Common myeloid progenitor, CD34-positive (primary cell): Measurements from ENCODE around the gene SNRNP27.

Source experiments
- CTCF ChIA-PET: fragments of 350-600 bp; sonication (Branson Sonifier 250); formaldehyde crosslinking; loops from one replicate; lab custom pipeline; 2021; ENCODE audit warnings: antibody characterized with exemption; lab: Charles Lee
- POLR2A ChIA-PET: fragments of 350-600 bp; sonication (Branson Sonifier 250); formaldehyde crosslinking; loops from one replicate; lab custom pipeline; 2021; ENCODE audit warnings: antibody characterized with exemption; lab: Charles Lee
- DNase-seq, 3 donors: peaks; one replicate each; pipeline versions ENCODE4 v3.0.0 to v3.0.0-alpha.2; 2013
- H3K27ac ChIP-seq, 2 experiments: 1 replicate in 1 of 2; 2 replicates in 1 of 2; pipeline ENCODE4 v1.7.0; 2013; ENCODE audit warnings: inconsistent platforms in 2 of 2, low read length in 2 of 2, mild to moderate bottlenecking in 2 of 2, low read depth in 1 of 2, moderate library complexity in 1 of 2; ENCODE audit not compliant: severe bottlenecking in 2 of 2, insufficient read depth in 1 of 2, poor library complexity in 1 of 2
- H3K27me3 ChIP-seq, 5 experiments: replicated peaks in 2 of 5; 1 replicate in 3 of 5; 2 replicates in 2 of 5; pipeline versions ENCODE4 v1.6.1 to v1.7.0; 2013; ENCODE audit warnings: low read length in 4 of 5, mild to moderate bottlenecking in 2 of 5, moderate library complexity in 2 of 5, inconsistent platforms in 1 of 5; ENCODE audit not compliant: insufficient read depth in 5 of 5, control insufficient read depth in 4 of 5
- H3K36me3 ChIP-seq, 4 experiments: 1 replicate in 2 of 4; 2 replicates in 2 of 4; pipeline versions ENCODE4 v1.6.1 to v1.7.0; 2013; ENCODE audit warnings: low read length in 3 of 4, control low read depth in 1 of 4, mild to moderate bottlenecking in 1 of 4; ENCODE audit not compliant: control insufficient read depth in 4 of 4, insufficient read depth in 4 of 4
- H3K4me1 ChIP-seq, 4 experiments: 1 replicate in 3 of 4; 2 replicates in 1 of 4; pipeline versions ENCODE4 v1.6.1 to v1.7.1; 2013; ENCODE audit warnings: low read length in 3 of 4, mild to moderate bottlenecking in 3 of 4, control low read depth in 1 of 4, inconsistent platforms in 1 of 4, moderate library complexity in 1 of 4; ENCODE audit not compliant: control insufficient read depth in 4 of 4, insufficient read depth in 4 of 4; ENCODE audit errors: control extremely low read depth in 1 of 4
- H3K4me3 ChIP-seq, 7 experiments: 1 replicate in 4 of 7; 2 replicates in 3 of 7; pipeline versions ENCODE4 v1.5.1 to v1.7.0; 2013; ENCODE audit warnings: mild to moderate bottlenecking in 7 of 7, low read length in 6 of 7, moderate library complexity in 6 of 7, inconsistent platforms in 2 of 7, low read depth in 2 of 7, control low read depth in 1 of 7; ENCODE audit not compliant: insufficient read depth in 4 of 7, control insufficient read depth in 1 of 7; ENCODE audit errors: extremely low read depth in 1 of 7
- H3K9me3 ChIP-seq, 5 experiments: 1 replicate in 4 of 5; 2 replicates in 1 of 5; pipeline versions ENCODE4 v1.6.1 to v1.7.1; 2013; ENCODE audit warnings: low read length in 4 of 5, mild to moderate bottlenecking in 2 of 5, inconsistent platforms in 1 of 5, low read depth in 1 of 5, moderate library complexity in 1 of 5; ENCODE audit not compliant: control insufficient read depth in 4 of 5, insufficient read depth in 2 of 5; ENCODE audit errors: control extremely low read depth in 1 of 5
- whole genome bisulfite sequencing: methylation state at CpG from one replicate; pipeline ENCODE4 v1.1.5; 2013; ENCODE audit not compliant: insufficient coverage; 5-methylcytosine and 5-hydroxymethylcytosine counted together

Gene SNRNP27

GRCh38 chr2:69902213-69902922 is 8.6 kb downstream of the SNRNP27 start:
- H3K9me3 ChIP-seq = no peaks in the 10 kb centered on the region
- WGBS = 3% methylated on average over 6 of the region's 8 CpGs
- ChIA-PET POLR2A (no interaction called here), CTCF (interaction anchor here (0.9 to 2.0 kb wide), 4 partner anchors 11 to 230 kb away, joined by 3 to 10 read pairs (median 3); no protein-coding TSS in a partner anchor)
- peaks cover 5 to 23% (median 16%) of the 10 kb centered on the region in 4 experiments for H3K4me1 ChIP-seq
- peak; percentile 31 to 84 (median 76) for DNase-seq
- no peaks in the 10 kb centered on the region for H3K27me3 ChIP-seq
- peaks cover 9 to 46% (median 26%) of the 10 kb centered on the region in 4 experiments for H3K36me3 ChIP-seq
- H3K4me3 ChIP-seq = peak overlapping the region in 6 of 7 experiments; percentile 6 to 77 (median 57)
- peak overlapping the region in 1 of 2 experiments; percentile 32 for H3K27ac ChIP-seq

DNA sequence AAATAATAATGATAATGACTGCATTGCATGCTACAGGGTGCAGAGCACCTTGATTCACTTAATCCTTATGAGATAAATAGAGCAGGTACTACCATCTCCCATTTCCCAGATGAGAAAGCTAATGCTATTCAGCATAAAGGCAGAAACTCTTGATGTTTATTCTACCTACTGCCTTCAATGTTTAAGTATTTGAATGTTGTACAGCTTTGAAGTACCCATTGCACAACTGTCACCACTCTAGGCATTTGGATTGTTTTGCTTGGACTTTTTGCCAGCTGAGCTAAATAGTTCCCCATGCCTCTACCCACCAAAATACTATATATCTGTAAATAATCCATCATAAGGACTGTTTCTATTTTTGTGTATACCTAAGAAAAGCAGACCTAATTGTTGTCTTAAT is 13.5 kb downstream of the SNRNP27 start:
- no peaks in the 10 kb centered on the region for H3K9me3 ChIP-seq
- ChIA-PET CTCF (interaction anchor here (0.9 to 1.2 kb wide), 3 partner anchors 13 to 184 kb away, joined by 3 to 5 read pairs (median 4); no protein-coding TSS in a partner anchor), POLR2A (no interaction called here)

DNA sequence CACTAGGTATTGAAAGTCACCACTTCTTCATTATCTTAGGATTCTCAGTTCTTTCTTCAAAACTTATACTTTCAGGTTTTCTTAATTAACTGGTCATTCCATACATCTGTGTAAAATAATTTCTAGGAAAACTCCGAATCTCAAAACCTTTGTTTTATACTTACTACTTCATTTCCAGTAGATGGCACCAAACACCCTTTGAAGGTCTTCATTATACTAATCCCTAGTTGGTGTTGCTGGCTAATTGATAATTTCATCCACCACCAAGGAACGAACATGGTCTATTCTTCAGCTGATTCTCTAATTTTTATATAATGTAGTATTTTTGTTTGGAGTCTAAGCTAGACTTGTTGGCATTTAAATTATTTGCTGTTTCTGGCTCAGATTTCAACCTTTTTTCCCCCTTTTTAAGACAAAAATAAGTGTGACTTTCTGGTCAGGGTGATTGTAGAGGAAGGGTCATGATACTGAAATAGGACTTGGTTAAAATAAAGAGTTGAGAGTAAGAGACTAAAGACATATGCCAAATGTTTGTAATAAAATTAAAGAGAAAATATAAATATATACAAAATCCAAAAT is 18.3 kb downstream of the SNRNP27 start:
- H3K4me1 ChIP-seq = peaks cover 2 to 35% (median 21%) of the 10 kb centered on the region in 4 experiments
- H3K27me3 ChIP-seq = no peaks in the 10 kb centered on the region
- CTCF ChIA-PET = interaction anchor here (0.5 to 6.8 kb wide), 27 partner anchors 9 to 389 kb away, joined by 3 to 96 read pairs (median 4); partner anchors contain the start of genes FAM136A, PCYOX1 and SNRPG
- H3K36me3 ChIP-seq = peaks cover 4 to 27% (median 15%) of the 10 kb centered on the region in 4 experiments
- no peaks in the 10 kb centered on the region for H3K9me3 ChIP-seq
- peak; percentile 72 to 81 (median 77) for DNase-seq
- no peak overlapping the region for H3K27ac ChIP-seq
- POLR2A ChIA-PET = interaction anchor here (1.4 kb wide), 1 partner anchor 183 kb away, joined by 4 read pairs; no protein-coding TSS in a partner anchor
- no CpG with 5 or more reads among the region's 2 CpGs for WGBS
- no peak overlapping the region for H3K4me3 ChIP-seq

More for the DNA sequence above, 13.5 kb downstream of the SNRNP27 start:
- Histone ChIP-seq H3K27ac (no peak overlapping the region), H3K4me3 (no peak overlapping the region), H3K27me3 (no peaks in the 10 kb centered on the region), H3K36me3 (peaks cover 8 to 40% (median 19%) of the 10 kb centered on the region in 4 experiments), H3K4me1 (peaks cover 5 to 12% (median 6%) of the 10 kb centered on the region in 4 experiments)
- DNase-seq = no peak

DNA sequence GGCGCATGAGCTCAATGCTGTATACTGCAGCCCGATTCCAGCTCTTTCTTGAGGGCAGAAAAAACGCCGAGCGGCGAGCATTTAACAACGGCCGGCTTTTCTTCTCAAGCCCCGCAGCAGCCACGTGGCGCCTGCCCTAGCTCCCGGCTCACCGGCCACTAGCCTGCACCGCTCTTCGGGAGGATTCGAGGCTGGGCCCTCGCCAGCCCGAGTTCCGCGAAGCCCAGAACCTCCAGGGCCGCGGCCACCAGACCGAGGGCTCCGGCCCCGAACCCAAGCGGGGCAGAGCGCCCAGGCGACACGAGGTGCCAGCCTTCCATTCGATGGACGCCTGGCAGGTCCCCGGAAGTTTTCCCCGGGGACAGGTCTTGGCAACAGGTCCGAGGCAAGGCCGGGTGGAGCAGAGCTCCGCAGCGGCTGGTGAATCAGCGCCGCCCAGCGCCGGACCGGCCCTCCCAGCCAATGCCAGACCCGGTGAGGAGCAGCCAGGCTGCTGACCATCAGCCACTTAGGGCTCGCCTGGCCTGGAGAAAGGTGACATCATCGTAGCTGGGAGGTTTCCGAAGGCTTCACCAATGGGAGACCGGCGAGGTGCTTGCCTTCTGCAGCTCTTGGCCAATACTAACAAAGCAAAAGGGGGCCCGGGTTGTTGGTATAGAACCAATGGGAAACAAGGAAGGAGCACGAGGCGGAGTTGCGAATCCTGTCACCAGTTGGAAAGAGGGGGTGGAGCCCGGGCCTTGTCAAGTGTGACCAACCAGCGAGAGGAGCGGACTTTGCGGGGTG is 20.6 kb downstream of the SNRNP27 start:
- H3K27me3 ChIP-seq = no peaks in the 10 kb centered on the region
- ChIA-PET CTCF (interaction anchor here (0.6 to 6.8 kb wide), 21 partner anchors 11 to 387 kb away, joined by 3 to 96 read pairs (median 3); partner anchors contain the start of genes C2orf42 and FAM136A), POLR2A (interaction anchor here (0.6 to 2.4 kb wide), 18 partner anchors 10 to 379 kb away, joined by 3 to 18 read pairs (median 4); partner anchors contain the start of genes SNRNP27 and SNRPG)
- H3K9me3 ChIP-seq = no peaks in the 10 kb centered on the region
- WGBS = 0% methylated on average over 55 of the region's 56 CpGs
- peak overlapping the region; percentile 42 to 87 (median 78) for H3K4me3 ChIP-seq
- H3K27ac ChIP-seq = peak overlapping the region; percentile 72 to 90
- peaks cover 6 to 49% (median 32%) of the 10 kb centered on the region in 4 experiments for H3K4me1 ChIP-seq
- peaks cover 0 to 12% (median 6%) of the 10 kb centered on the region in 4 experiments for H3K36me3 ChIP-seq
- DNase-seq = peak; percentile 100

DNA sequence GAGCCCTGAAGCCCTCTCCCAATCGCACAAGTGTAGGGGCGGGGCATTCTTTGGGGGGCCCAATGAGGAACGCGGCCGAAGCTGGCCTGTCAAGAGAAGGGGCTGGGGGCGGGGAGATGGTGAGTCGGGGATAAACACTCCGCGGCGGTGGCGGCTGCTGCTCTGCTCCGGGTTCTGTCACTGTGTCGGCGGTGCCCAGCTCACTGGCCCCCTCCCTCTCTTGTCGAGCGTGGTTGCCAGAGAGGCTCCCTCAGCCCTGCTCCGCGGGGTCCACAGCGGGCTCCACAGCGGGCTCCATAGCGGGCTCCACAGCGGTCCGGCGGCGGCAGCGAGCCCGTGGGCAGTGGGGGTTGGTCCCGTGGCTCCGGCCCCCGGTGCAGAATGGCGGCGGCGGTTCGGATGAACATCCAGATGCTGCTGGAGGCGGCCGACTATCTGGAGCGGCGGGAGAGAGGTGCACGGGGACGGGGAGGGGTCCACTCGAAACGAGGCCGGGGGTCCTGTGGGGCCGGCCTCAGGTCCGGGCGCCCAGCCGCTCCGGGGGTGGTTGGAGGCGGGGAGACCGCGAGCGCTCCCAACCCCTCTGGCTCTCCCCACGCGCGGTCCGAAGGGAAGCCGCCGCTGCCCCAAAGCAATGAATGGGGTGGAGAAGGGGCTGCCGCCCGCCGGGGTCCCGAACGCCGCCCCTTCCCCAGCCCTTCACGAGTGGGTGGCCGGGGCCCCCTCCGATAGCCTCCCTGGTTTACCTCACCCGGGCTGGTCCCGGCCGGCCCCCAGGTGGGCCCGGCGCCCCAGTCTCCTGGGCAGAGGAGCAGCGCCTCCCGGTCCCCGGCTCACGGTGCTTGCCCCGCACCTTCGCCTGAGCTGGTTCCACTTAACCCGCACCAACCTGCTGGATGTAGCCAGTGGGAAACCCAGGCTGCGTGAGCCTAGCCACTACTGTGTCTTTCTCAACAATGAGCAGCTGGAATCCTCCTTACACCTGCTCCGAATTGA is 21.5 kb downstream of the SNRNP27 start, which contains the start of gene MXD1:
MXD1 (plus strand) TSS at position 160 of the 996 bp plus-strand sequence; CDS start at position 382, 222 bp downstream.
- under 1% methylated on average over 34 of the region's 81 CpGs for WGBS
- Histone ChIP-seq H3K4me1 (peaks cover 6 to 49% (median 32%) of the 10 kb centered on the region in 4 experiments), H3K4me3 (peak within 1 kb of the TSS; percentile 84 to 92 (median 87)), H3K36me3 (peaks cover 0 to 17% (median 5%) of the 10 kb centered on the region in 4 experiments), H3K27ac (peak within 1 kb of the TSS; percentile 72 to 90), H3K27me3 (no peaks in the 10 kb centered on the region), H3K9me3 (no peaks in the 10 kb centered on the region)
- DNase-seq = no peak
- CTCF ChIA-PET = interaction anchor here (0.6 to 6.8 kb wide), 19 partner anchors 19 to 386 kb away, joined by 3 to 96 read pairs (median 3); partner anchors contain the start of genes C2orf42 and FAM136A
- POLR2A ChIA-PET = interaction anchor here (0.6 to 2.4 kb wide), 22 partner anchors 9 to 378 kb away, joined by 3 to 18 read pairs (median 4); partner anchors contain the start of genes SNRNP27 and SNRPG
